ENCODE data around the gene TAF11L14. TPM values are rescaled to one million over a fixed set of nuclear protein-coding genes. Genes with fewer than 3 reads are reported as not detected.

Gene TAF11L14

Small RNA genes lying within 50 kb of the gene (small RNA-seq; reads per million reads assigned to genes)
- gene AC233724.1 (ENCODE audit: insufficient read depth) (not detected), gene AC233724.12 (ENCODE audit: insufficient read depth) (not detected), gene AC233724.2 (ENCODE audit: insufficient read depth) (not detected), gene AC233724.3 (ENCODE audit: insufficient read depth) (not detected), gene AC233724.4 (ENCODE audit: insufficient read depth) (not detected), gene AC233724.6 (ENCODE audit: insufficient read depth) (not detected), gene AC233724.7 (ENCODE audit: insufficient read depth) (not detected)
